T-cell (primary cell): Measurements from ENCODE around the gene GDF11. TPM values are rescaled to one million over a fixed set of nuclear protein-coding genes. Genes with fewer than 3 reads are reported as not detected.
A peak's percentile ranks its signal among the peaks of the same experiment; 100 is the strongest.

Experiments
- ATAC-seq, 4 experiments: fragments of 200-7000 bp in 3 of 4; fragments of 150-1000 bp in 1 of 4; cut with Tn5 transposase; replicated peaks in 1 of 4; 1 replicate in 3 of 4; 2 replicates in 1 of 4; pipeline ENCODE4 v1.10.0; 2021; ENCODE audit warnings: moderate library complexity in 3 of 4, mild to moderate bottlenecking in 2 of 4, moderate number of reproducible peaks in 1 of 4
- CTCF ChIA-PET, 2 donors: fragments of 300-600 bp; sonication (Branson Sonifier 250); formaldehyde crosslinking; loops; one replicate each; lab custom pipeline; 2022; ENCODE audit warnings: antibody characterized with exemption in 2 of 2; lab: Charles Lee
- POLR2A ChIA-PET, 2 donors: fragments of 300-600 bp; sonication (Branson Sonifier 250); formaldehyde crosslinking; loops; one replicate each; lab custom pipeline; 2022; ENCODE audit warnings: antibody characterized with exemption in 2 of 2; lab: Charles Lee
- DNase-seq, 35 experiments: peaks; one replicate each; pipeline versions ENCODE4 v3.0.0 to v3.0.0-alpha.2; 2013 to 2023
- H3K27ac ChIP-seq: one replicate; pipeline ENCODE4 v1.5.1; 2013; ENCODE audit warnings: low read length
- H3K27me3 ChIP-seq, 2 experiments: replicated peaks in 1 of 2; 1 replicate in 1 of 2; 2 replicates in 1 of 2; pipeline versions ENCODE4 v1.6.1 to v1.7.0; 2013; ENCODE audit warnings: low read length in 1 of 2, mixed read lengths in 1 of 2; ENCODE audit not compliant: control insufficient read depth in 2 of 2, insufficient read depth in 2 of 2; ENCODE audit errors: extremely low read depth in 1 of 2
- H3K36me3 ChIP-seq, 2 donors: 1 replicate in 1 of 2; 2 replicates in 1 of 2; pipeline versions ENCODE4 v1.6.1 to v1.7.0; 2013; ENCODE audit warnings: low read length in 1 of 2; ENCODE audit not compliant: control insufficient read depth in 2 of 2, insufficient read depth in 1 of 2; ENCODE audit errors: extremely low read depth in 1 of 2
- H3K4me1 ChIP-seq, 2 experiments: 1 replicate in 1 of 2; 2 replicates in 1 of 2; pipeline versions ENCODE4 v1.6.1 to v1.7.0; 2013; ENCODE audit warnings: low read length in 2 of 2, mixed read lengths in 1 of 2; ENCODE audit not compliant: insufficient read depth in 2 of 2, control insufficient read depth in 1 of 2; ENCODE audit errors: extremely low read depth in 1 of 2
- H3K4me3 ChIP-seq, 2 donors: 1 replicate in 1 of 2; 2 replicates in 1 of 2; pipeline versions ENCODE4 v1.5.1 to v1.7.0; 2013; ENCODE audit warnings: mild to moderate bottlenecking in 2 of 2, low read length in 1 of 2, moderate library complexity in 1 of 2; ENCODE audit not compliant: control insufficient read depth in 1 of 2; ENCODE audit errors: extremely low read depth in 1 of 2
- H3K9me3 ChIP-seq: 2 replicates; pipeline ENCODE4 v1.7.0; 2013
- H3K27ac Mint-ChIP-seq, 2 donors: one replicate each; pipeline ENCODE4 v1.8.0; 2020 to 2021; ENCODE audit warnings: mild to moderate bottlenecking in 2 of 2, mixed read lengths in 2 of 2
- H3K27me3 Mint-ChIP-seq, 2 donors: one replicate each; pipeline ENCODE4 v1.8.0; 2021 to 2022; ENCODE audit warnings: mixed read lengths in 2 of 2
- H3K36me3 Mint-ChIP-seq: one replicate; pipeline ENCODE4 v1.8.0; 2021; ENCODE audit warnings: mixed read lengths
- H3K4me1 Mint-ChIP-seq, 3 donors: one replicate each; pipeline ENCODE4 v1.8.0; 2020 to 2022; ENCODE audit warnings: mixed read lengths in 3 of 3, mild to moderate bottlenecking in 1 of 3
- H3K4me3 Mint-ChIP-seq, 3 donors: one replicate each; pipeline ENCODE4 v1.8.0; 2020 to 2022; ENCODE audit warnings: mild to moderate bottlenecking in 3 of 3, mixed read lengths in 3 of 3, moderate library complexity in 3 of 3
- H3K9me3 Mint-ChIP-seq, 3 donors: one replicate each; pipeline ENCODE4 v1.8.0; 2020 to 2022; ENCODE audit warnings: mixed read lengths in 3 of 3
- WGBS: methylation state at CpG from one replicate; pipeline ENCODE4 v1.1.5; 2013; ENCODE audit warnings: missing lambda C conversion rate; ENCODE audit not compliant: insufficient coverage; 5-methylcytosine and 5-hydroxymethylcytosine counted together
- total RNA-seq, 35 experiments: library from RNA in 6 of 35; stranded (reverse) in 6 of 35; fragments of 120-200 nt in 1 of 35; gene quantifications; one replicate each; pipeline versions ENCODE4 v1.2.1 to v1.2.4 and lab custom pipeline; 2013 to 2026

The GDF11 gene
- total RNA-seq, 5 donors from 2014 or later (not counting 1 experiment from before 2014, with no cell fraction given), result 7.5 to 12.9 (median 11.5) TPM

DNA sequence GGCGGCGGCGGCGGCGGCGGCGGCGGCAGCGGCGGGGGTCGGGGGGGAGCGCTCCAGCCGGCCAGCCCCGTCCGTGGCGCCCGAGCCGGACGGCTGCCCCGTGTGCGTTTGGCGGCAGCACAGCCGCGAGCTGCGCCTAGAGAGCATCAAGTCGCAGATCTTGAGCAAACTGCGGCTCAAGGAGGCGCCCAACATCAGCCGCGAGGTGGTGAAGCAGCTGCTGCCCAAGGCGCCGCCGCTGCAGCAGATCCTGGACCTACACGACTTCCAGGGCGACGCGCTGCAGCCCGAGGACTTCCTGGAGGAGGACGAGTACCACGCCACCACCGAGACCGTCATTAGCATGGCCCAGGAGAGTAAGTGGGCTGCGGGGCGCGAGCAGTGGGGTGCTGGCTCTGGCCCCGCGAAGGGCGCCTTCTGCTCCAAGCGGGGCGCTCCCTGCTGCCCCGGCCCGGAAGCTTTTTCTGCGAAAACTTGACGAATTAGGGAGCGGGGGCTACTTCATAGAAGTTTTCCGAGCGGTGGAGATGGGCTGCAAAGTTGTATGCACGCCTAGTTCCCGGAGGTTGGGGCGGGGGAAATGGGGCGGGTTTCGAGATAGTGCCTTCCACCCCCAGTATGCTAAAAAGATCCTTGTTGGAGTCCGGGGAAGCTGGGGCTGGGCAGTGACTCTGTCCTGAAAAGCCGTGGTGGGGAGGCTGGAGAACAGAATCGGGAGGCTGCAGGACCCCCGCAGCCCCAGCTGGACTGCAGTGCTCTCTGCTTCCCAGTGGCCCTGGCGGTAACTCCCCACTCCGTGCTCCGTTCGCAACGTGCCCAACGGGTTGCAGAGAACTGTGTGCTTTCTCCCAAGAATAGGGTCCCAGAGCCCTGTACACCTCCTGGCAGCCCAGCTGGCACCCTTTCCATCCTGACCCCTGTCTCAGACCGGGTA, 751 bp downstream of the GDF11 start:
- peaks cover 8 to 31% of the 10 kb centered on the region in 2 experiments for H3K4me1 ChIP-seq
- CTCF ChIA-PET, result interaction anchor here (0.6 to 2.3 kb wide), 4 partner anchors 75 to 980 kb away, joined by 3 to 11 read pairs (median 3); partner anchors contain the start of genes ORMDL2 (in 1 of the 2) and SARNP (in 1 of the 2)
- Mint-ChIP-seq H3K36me3 (no peaks in the 10 kb centered on the region), H3K27me3 (no peaks in the 10 kb centered on the region), H3K4me1 (peaks cover 26 to 51% (median 43%) of the 10 kb centered on the region in 3 donors), H3K27ac (peak overlapping the region; percentile 80 to 90), H3K9me3 (no peaks in the 10 kb centered on the region), H3K4me3 (peak overlapping the region; percentile 91 to 92 (median 91))
- H3K9me3 ChIP-seq, result no peaks in the 10 kb centered on the region
- 2% methylated on average over 64 of the region's 73 CpGs for WGBS
- H3K4me3 ChIP-seq, result peak overlapping the region; percentile 61 to 83
- ATAC-seq (peak; percentile 44 to 63 (median 60)), DNase-seq (peak in 24 of 35 experiments; percentile 5 to 71 (median 38))
- POLR2A ChIA-PET, result interaction anchor here in 1 of 2 donors (0.7 to 1.0 kb wide), 2 partner anchors 73 to 230 kb away, joined by 3 to 6 read pairs; partner anchors contain the start of gene RAB5B
- peak overlapping the region; percentile 21 for H3K27ac ChIP-seq
- H3K27me3 ChIP-seq, result no peaks in the 10 kb centered on the region
- H3K36me3 ChIP-seq, result peaks cover 0 to 2% of the 10 kb centered on the region in 2 donors

DNA sequence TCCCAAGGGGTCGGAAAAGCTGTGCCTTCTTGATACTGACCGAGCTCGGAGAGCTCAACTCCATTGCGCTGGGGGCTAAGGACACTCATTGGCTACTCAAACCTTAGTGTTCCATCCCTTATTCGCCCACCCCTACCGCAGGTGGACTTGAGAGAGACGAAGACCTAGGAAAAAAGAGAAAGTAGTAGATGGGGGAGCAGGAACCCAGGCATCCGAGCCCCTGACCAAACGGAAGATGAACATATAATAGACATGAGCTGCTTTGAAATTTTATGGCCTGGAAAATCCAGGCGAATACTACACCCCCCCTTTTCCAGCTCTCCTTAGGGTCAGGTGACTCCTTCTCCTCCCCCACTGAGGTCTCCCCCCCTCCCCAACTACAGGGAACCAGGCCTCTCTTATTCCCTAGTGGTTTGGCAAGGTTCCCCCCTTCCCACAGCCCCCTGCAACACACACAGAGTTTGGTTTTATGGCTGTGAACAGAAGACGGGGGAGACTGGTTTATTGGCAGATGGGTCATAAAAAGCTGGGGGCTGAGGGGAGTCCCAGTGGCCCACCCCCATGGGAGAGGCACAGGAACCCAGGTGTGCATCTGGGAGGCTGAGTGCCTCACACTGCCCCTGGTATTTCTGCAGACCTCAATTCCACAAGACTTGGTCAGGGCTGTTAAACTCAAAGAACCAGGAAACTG, 1.6 kb downstream of the GDF11 start:
- Mint-ChIP-seq H3K36me3 (no peaks in the 10 kb centered on the region), H3K4me3 (peak overlapping the region; percentile 91 to 92 (median 91)), H3K4me1 (peaks cover 26 to 48% (median 40%) of the 10 kb centered on the region in 3 donors), H3K27ac (peak overlapping the region; percentile 80 to 90), H3K9me3 (no peaks in the 10 kb centered on the region), H3K27me3 (no peaks in the 10 kb centered on the region)
- peak overlapping the region; percentile 61 to 83 for H3K4me3 ChIP-seq
- H3K9me3 ChIP-seq, result no peaks in the 10 kb centered on the region
- H3K27ac ChIP-seq, result peak overlapping the region; percentile 21
- ATAC-seq, result no peak
- no peak for DNase-seq
- no peaks in the 10 kb centered on the region for H3K27me3 ChIP-seq
- WGBS, result 20% methylated on average over 1 of the region's 11 CpGs
- POLR2A ChIA-PET, result interaction anchor here (0.6 to 1.0 kb wide), 3 partner anchors 9 to 379 kb away, joined by 3 to 7 read pairs (median 3); partner anchors contain the start of gene RAB5B (in 1 of the 2)
- peaks cover 2 to 9% of the 10 kb centered on the region in 2 donors for H3K36me3 ChIP-seq
- H3K4me1 ChIP-seq, result peaks cover 8 to 31% of the 10 kb centered on the region in 2 experiments
- CTCF ChIA-PET, result interaction anchor here (0.6 to 2.3 kb wide), 4 partner anchors 74 to 884 kb away, joined by 3 to 11 read pairs (median 7); partner anchors contain the start of genes ORMDL2 (in 1 of the 2) and SARNP (in 1 of the 2)

DNA sequence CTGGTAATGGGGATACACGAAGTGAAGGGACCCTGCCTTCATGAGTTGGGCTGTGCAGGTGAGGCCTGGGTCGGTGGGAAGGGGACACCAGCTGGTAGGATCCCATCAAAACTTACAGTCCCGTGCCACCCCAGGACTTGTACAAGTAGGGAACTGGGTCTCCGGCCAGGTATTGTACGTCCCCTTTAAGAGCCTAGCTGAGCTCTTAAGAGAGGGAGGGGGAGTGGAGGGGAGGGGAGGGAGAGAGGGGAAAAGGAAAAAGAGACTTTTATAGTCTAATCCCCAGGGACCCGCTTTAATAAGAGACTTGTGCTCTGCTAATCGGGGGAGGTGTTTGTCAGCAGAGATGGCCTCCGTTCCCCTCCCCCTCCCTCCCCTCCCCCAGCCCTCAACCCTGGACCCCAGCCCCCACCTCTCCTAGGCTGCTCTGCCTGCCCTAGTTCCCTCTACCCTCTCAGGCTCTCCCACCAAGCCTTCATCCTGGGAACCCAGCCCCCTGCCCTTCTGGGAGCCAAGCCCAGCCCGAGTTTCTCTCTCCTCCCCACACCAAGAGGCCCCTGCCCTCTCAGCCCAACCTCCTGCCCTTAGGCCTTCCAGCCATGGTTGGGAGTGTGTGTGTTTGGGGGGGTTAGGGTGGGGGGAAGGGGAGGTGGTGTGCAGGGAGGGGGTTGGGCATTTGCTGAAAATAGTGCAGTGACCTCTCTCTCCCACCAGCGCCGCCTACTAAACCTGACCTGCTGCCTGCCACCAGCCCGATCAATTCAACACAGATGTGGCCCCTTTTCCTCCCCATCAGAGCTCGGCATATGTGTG, 2.6 kb downstream of the GDF11 start:
- H3K36me3 Mint-ChIP-seq, result no peaks in the 10 kb centered on the region

DNA sequence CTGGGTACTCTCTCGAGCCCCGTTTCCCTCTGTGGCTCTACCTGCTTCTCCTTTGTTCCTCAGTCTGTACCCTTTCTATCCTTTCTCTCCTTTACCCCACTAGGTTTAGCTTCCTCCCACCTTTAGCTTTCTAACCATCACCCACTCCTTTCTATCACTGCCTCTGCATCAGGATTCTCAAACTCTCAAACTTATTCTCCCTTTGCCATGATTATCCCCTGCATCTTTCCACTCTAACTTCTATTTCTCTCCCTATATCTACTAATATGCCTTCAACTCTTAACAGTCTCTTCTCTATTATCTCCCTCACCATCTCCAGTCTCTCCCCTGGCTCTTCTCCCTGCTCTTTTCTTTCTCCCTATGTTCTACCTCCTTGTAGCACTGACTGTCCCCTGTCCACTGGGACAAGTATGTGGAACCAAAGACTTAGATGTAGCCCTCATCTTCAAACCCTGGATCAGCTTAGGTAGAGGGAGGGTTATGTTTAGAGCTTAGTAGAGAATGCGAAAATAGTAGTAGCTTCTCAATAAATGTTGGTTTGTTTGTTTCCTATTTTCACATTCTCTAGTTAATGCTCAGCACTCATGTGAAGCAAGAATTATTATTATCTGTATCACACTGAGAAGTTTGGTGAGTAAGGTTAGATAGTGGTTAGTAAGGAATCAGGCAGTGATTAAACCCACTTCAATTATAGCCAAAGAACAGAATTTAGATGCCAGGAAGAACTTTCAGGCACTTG, 3.4 kb downstream of the GDF11 start:
- Mint-ChIP-seq H3K36me3 (no peaks in the 10 kb centered on the region), H3K4me3 (peak overlapping the region; percentile 12 to 32 (median 29)), H3K9me3 (no peaks in the 10 kb centered on the region), H3K27ac (peak overlapping the region; percentile 67 to 85), H3K4me1 (peaks cover 26 to 48% (median 40%) of the 10 kb centered on the region in 3 donors), H3K27me3 (no peaks in the 10 kb centered on the region)
- Histone ChIP-seq H3K4me1 (peaks cover 8 to 31% of the 10 kb centered on the region in 2 experiments), H3K27ac (no peak overlapping the region), H3K4me3 (no peak overlapping the region), H3K27me3 (no peaks in the 10 kb centered on the region), H3K36me3 (peaks cover 5 to 19% of the 10 kb centered on the region in 2 donors), H3K9me3 (no peaks in the 10 kb centered on the region)
- DNase-seq (no peak), ATAC-seq (no peak)
- ChIA-PET POLR2A (interaction anchor here (0.5 to 1.1 kb wide), 4 partner anchors 8 to 587 kb away, joined by 3 to 7 read pairs (median 4); partner anchors contain the start of gene PAN2 (in 1 of the 2)), CTCF (interaction anchor here (0.7 to 2.4 kb wide), 6 partner anchors 8 to 283 kb away, joined by 3 to 10 read pairs (median 6); partner anchors contain the start of gene DNAJC14 (in 1 of the 2))
- 61% methylated on average over 2 of the region's 3 CpGs for WGBS

More for the DNA sequence above, 2.6 kb downstream of the GDF11 start:
- CTCF ChIA-PET, result interaction anchor here (0.7 to 2.3 kb wide), 4 partner anchors 9 to 444 kb away, joined by 5 to 11 read pairs (median 10); partner anchors contain the start of genes ORMDL2 (in 1 of the 2), SARNP (in 1 of the 2) and SMARCC2 (in 1 of the 2)
- peak overlapping the region; percentile 80 to 90 for H3K27ac Mint-ChIP-seq
- POLR2A ChIA-PET, result interaction anchor here in 1 of 2 donors (0.8 kb wide), 1 partner anchor 8 kb away, joined by 7 read pairs; no protein-coding TSS in a partner anchor
- Histone ChIP-seq H3K4me1 (peaks cover 8 to 31% of the 10 kb centered on the region in 2 experiments), H3K9me3 (no peaks in the 10 kb centered on the region), H3K4me3 (no peak overlapping the region), H3K36me3 (peaks cover 5 to 12% of the 10 kb centered on the region in 2 donors), H3K27me3 (no peaks in the 10 kb centered on the region), H3K27ac (no peak overlapping the region)
- H3K4me1 Mint-ChIP-seq, result peaks cover 26 to 48% (median 40%) of the 10 kb centered on the region in 3 donors
- no peaks in the 10 kb centered on the region for H3K27me3 Mint-ChIP-seq
- no peaks in the 10 kb centered on the region for H3K9me3 Mint-ChIP-seq
- no peak for DNase-seq
- ATAC-seq, result no peak
- H3K4me3 Mint-ChIP-seq, result peak overlapping the region; percentile 91 to 92 (median 91)
- WGBS, result 80% methylated on average over 6 of the region's 13 CpGs

DNA sequence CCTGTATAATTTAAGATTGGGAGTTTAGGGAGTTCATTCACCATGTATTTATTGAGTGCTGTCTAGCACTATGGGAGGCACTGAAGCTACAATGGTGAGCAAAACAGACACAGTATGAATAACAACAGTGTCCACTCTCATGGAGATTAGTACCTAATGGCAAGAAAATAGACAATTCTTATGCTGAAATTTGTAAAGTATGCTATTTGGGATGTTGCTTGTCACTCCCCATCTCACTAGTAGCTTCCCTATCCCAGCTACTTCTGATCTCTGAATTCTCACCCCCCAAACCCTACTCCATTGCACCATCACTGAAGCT, 4.0 kb downstream of the GDF11 start:
- Histone ChIP-seq H3K27ac (no peak overlapping the region), H3K4me3 (no peak overlapping the region), H3K27me3 (no peaks in the 10 kb centered on the region), H3K9me3 (no peaks in the 10 kb centered on the region), H3K36me3 (peaks cover 5 to 24% of the 10 kb centered on the region in 2 donors), H3K4me1 (peaks cover 8 to 31% of the 10 kb centered on the region in 2 experiments)
- CTCF ChIA-PET, result interaction anchor here (0.7 to 2.4 kb wide), 8 partner anchors 9 to 283 kb away, joined by 3 to 10 read pairs (median 6); partner anchors contain the start of gene DNAJC14 (in 1 of the 2)
- Mint-ChIP-seq H3K36me3 (peaks cover 1% of the 10 kb centered on the region), H3K27ac (peak overlapping the region; percentile 67 to 85), H3K4me1 (peaks cover 26 to 48% (median 40%) of the 10 kb centered on the region in 3 donors), H3K9me3 (no peaks in the 10 kb centered on the region), H3K4me3 (no peak overlapping the region), H3K27me3 (no peaks in the 10 kb centered on the region)
- no peak for ATAC-seq
- POLR2A ChIA-PET, result interaction anchor here (0.5 to 1.1 kb wide), 5 partner anchors 9 to 587 kb away, joined by 3 to 7 read pairs (median 4); partner anchors contain the start of gene PAN2 (in 1 of the 2)
- no peak for DNase-seq
